ENCODE measurements around the gene IMP4. TPM values are rescaled to one million over a fixed set of nuclear protein-coding genes. Genes with fewer than 3 reads are reported as not detected.

The IMP4 gene
- total and polyA plus RNA-seq, 2 donors (not counting 1 experiment from before 2014, with no cell fraction given) = 102 to 164 TPM

DNA sequence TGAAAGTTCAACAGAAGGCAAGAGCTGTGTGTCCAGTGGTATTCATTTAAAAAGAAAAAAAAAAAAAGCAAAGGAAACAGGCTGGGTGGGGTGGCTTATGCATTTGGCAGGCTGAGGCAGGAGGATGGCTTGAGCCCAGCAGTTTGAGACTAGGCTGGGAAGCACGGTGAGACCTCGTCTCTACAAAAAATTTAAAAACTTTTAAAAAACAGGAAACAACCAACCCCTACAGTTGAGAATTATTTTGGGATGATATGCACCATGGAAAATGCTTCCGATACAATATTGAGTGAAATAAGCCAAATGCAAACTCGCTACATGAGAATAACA is 44.3 kb downstream of the IMP4 start:
- no CpG with 5 or more reads among the region's 4 CpGs for WGBS (ENCODE audit: insufficient coverage)
- H3K4me1 ChIP-seq (ENCODE audit: control insufficient read depth in 2 of 2, insufficient read depth in 2 of 2, low read length in 2 of 2) = peaks cover 35 to 71% of the 10 kb centered on the region in 2 donors
- no peak overlapping the region for H3K27ac ChIP-seq (ENCODE audit: low read length in 2 of 2)
- Mint-ChIP-seq H3K4me3 (peak overlapping the region; percentile 40), H3K9me3 (ENCODE audit: insufficient read depth) (no peaks in the 10 kb centered on the region), H3K27me3 (no peaks in the 10 kb centered on the region), H3K27ac (peak overlapping the region; percentile 48), H3K4me1 (peaks cover 73% of the 10 kb centered on the region)
- H3K36me3 ChIP-seq (replicated peaks in 1 of 2; ENCODE audit: control extremely low read depth in 1 of 2, control insufficient read depth in 1 of 2, extremely low read depth in 1 of 2, insufficient read depth in 2 of 2, low read length in 1 of 2) = no peaks in the 10 kb centered on the region
- H3K4me2 ChIP-seq (replicated peaks; ENCODE audit: low read depth, low read length, poor library complexity, severe bottlenecking) = no peak overlapping the region
- no peaks in the 10 kb centered on the region for H3K27me3 ChIP-seq (replicated peaks in 1 of 4; ENCODE audit: control extremely low read depth in 1 of 4, control insufficient read depth in 3 of 4, insufficient read depth in 4 of 4, low read length in 3 of 4)
- H3K9me3 ChIP-seq (ENCODE audit: control extremely low read depth in 1 of 3, control insufficient read depth in 2 of 3, insufficient read depth in 1 of 3, low read length in 2 of 3) = no peaks in the 10 kb centered on the region
- POLR2A ChIA-PET = no interaction called here
- CTCF ChIA-PET = interaction anchor here (1.5 to 2.1 kb wide), 2 partner anchors 8 to 54 kb away, joined by 4 read pairs; no protein-coding TSS in a partner anchor
- no peaks in the 10 kb centered on the region for H4K20me1 ChIP-seq (ENCODE audit: control insufficient read depth, insufficient read depth, low read length, poor library complexity, severe bottlenecking)
- no peak overlapping the region for H3K9ac ChIP-seq (ENCODE audit: low read length)
- intact Hi-C loops (cut with micrococcal nuclease) = no loop called here
- peaks cover 10% of the 10 kb centered on the region for H3K79me2 ChIP-seq (ENCODE audit: control insufficient read depth, insufficient read depth, low read length)
- DNase-seq = no peak
- TF ChIP-seq, protein P1, sequence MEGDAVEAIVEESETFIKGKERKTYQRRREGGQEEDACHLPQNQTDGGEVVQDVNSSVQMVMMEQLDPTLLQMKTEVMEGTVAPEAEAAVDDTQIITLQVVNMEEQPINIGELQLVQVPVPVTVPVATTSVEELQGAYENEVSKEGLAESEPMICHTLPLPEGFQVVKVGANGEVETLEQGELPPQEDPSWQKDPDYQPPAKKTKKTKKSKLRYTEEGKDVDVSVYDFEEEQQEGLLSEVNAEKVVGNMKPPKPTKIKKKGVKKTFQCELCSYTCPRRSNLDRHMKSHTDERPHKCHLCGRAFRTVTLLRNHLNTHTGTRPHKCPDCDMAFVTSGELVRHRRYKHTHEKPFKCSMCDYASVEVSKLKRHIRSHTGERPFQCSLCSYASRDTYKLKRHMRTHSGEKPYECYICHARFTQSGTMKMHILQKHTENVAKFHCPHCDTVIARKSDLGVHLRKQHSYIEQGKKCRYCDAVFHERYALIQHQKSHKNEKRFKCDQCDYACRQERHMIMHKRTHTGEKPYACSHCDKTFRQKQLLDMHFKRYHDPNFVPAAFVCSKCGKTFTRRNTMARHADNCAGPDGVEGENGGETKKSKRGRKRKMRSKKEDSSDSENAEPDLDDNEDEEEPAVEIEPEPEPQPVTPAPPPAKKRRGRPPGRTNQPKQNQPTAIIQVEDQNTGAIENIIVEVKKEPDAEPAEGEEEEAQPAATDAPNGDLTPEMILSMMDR (IDR thresholded peaks at IDR 0.05) = no peak
- TF ChIP-seq EZH2 (IDR thresholded peaks at IDR 0.05; ENCODE audit: borderline replicate concordance, insufficient read depth, low read depth, low read length, poor library complexity, severe bottlenecking) = no peak
- no peak for ATAC-seq (ENCODE audit: low read depth)
- H2AFZ ChIP-seq (ENCODE audit: insufficient read depth, low read depth, low read length, poor library complexity, severe bottlenecking) = no peak overlapping the region
- H3K4me3 ChIP-seq (ENCODE audit: control extremely low read depth in 1 of 5, extremely low read depth in 1 of 5, insufficient read depth in 1 of 5, low read depth in 2 of 5, low read length in 4 of 5) = no peak overlapping the region

DNA sequence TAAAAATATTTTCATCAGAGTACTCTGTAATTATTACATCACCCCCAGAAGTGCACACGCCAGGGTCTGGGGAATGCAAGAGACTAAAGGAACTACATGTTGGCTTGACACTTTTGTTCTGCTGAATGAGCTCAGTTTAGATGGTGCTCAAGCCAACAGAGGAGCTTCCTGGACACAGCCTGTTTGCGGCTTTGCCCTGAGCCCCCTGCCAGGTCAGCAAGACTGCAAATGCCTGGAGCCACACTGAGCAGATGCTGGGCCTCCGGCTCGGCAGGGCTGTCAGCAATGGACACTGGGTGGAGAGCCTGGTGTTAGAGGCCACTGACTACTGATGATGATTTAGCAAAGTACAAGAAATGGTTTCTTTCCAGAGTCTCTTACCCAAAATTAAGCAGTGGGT is 45.1 kb downstream of the IMP4 start:
- ATAC-seq (ENCODE audit: low read depth) = no peak
- Histone ChIP-seq H3K4me3 (ENCODE audit: control extremely low read depth in 1 of 5, extremely low read depth in 1 of 5, insufficient read depth in 1 of 5, low read depth in 2 of 5, low read length in 4 of 5) (no peak overlapping the region), H3K9ac (ENCODE audit: low read length) (no peak overlapping the region), H3K4me1 (ENCODE audit: control insufficient read depth in 2 of 2, insufficient read depth in 2 of 2, low read length in 2 of 2) (peaks cover 37 to 69% of the 10 kb centered on the region in 2 donors), H2AFZ (ENCODE audit: insufficient read depth, low read depth, low read length, poor library complexity, severe bottlenecking) (no peak overlapping the region), H3K27me3 (replicated peaks in 1 of 4; ENCODE audit: control extremely low read depth in 1 of 4, control insufficient read depth in 3 of 4, insufficient read depth in 4 of 4, low read length in 3 of 4) (no peaks in the 10 kb centered on the region), H3K27ac (ENCODE audit: low read length in 2 of 2) (peak overlapping the region in 1 of 2 donors; percentile 0), H3K36me3 (replicated peaks in 1 of 2; ENCODE audit: control extremely low read depth in 1 of 2, control insufficient read depth in 1 of 2, extremely low read depth in 1 of 2, insufficient read depth in 2 of 2, low read length in 1 of 2) (no peaks in the 10 kb centered on the region), H4K20me1 (ENCODE audit: control insufficient read depth, insufficient read depth, low read length, poor library complexity, severe bottlenecking) (no peaks in the 10 kb centered on the region), H3K9me3 (ENCODE audit: control extremely low read depth in 1 of 3, control insufficient read depth in 2 of 3, insufficient read depth in 1 of 3, low read length in 2 of 3) (no peaks in the 10 kb centered on the region), H3K4me2 (replicated peaks; ENCODE audit: low read depth, low read length, poor library complexity, severe bottlenecking) (no peak overlapping the region), H3K79me2 (ENCODE audit: control insufficient read depth, insufficient read depth, low read length) (peaks cover 2% of the 10 kb centered on the region)
- DNase-seq = no peak
- peaks cover 69% of the 10 kb centered on the region for H3K4me1 Mint-ChIP-seq
- ChIA-PET POLR2A (no interaction called here), CTCF (interaction anchor here (1.5 to 2.1 kb wide), 3 partner anchors 9 to 55 kb away, joined by 4 to 5 read pairs (median 4); no protein-coding TSS in a partner anchor)
- intact Hi-C loops (cut with micrococcal nuclease) = no loop called here
- no peaks in the 10 kb centered on the region for H3K27me3 Mint-ChIP-seq
- no peak for TF ChIP-seq EZH2 (IDR thresholded peaks at IDR 0.05; ENCODE audit: borderline replicate concordance, insufficient read depth, low read depth, low read length, poor library complexity, severe bottlenecking)
- TF ChIP-seq, protein P1 (IDR thresholded peaks at IDR 0.05) = no peak
- peak overlapping the region; percentile 56 for H3K27ac Mint-ChIP-seq
- H3K4me3 Mint-ChIP-seq = peak overlapping the region; percentile 37
- H3K9me3 Mint-ChIP-seq (ENCODE audit: insufficient read depth) = no peaks in the 10 kb centered on the region
- WGBS (ENCODE audit: insufficient coverage) = 79% methylated on average over 4 of the region's 4 CpGs

All from B cell (primary cell).